BE2C (cell line): ENCODE results near the gene PCDHGC4.

ENCODE experiments used
- DNase-seq: peaks from one replicate; pipeline ENCODE4 v3.0.0-alpha.2; 2020
- H3K27me3 ChIP-seq: fragments of 250-450 bp; sonication (Bioruptor Pico); 2 replicates; pipeline ENCODE4 v1.5.1; 2020; ENCODE audit warnings: mild to moderate bottlenecking
- H3K36me3 ChIP-seq: fragments of 250-450 bp; sonication (Bioruptor Pico); 2 replicates; pipeline ENCODE4 v1.5.1; 2020; ENCODE audit warnings: mild to moderate bottlenecking
- H3K4me1 ChIP-seq: fragments of 250-450 bp; sonication (Bioruptor Pico); 2 replicates; pipeline ENCODE4 v1.5.1; 2020
- H3K4me3 ChIP-seq: 2 replicates; pipeline ENCODE4 v1.5.1; 2011; ENCODE audit warnings: low read depth, low read length
- H3K9me3 ChIP-seq: fragments of 250-450 bp; sonication (Bioruptor Pico); 2 replicates; pipeline ENCODE4 v1.5.1; 2020
- TF ChIP-seq, protein P1 (sequence below): IDR thresholded peaks from 2 replicates; pipeline ENCODE4 v1.5.1; 2012; ENCODE audit warnings: mild to moderate bottlenecking, low read depth, low read length

PCDHGC4 gene

DNA sequence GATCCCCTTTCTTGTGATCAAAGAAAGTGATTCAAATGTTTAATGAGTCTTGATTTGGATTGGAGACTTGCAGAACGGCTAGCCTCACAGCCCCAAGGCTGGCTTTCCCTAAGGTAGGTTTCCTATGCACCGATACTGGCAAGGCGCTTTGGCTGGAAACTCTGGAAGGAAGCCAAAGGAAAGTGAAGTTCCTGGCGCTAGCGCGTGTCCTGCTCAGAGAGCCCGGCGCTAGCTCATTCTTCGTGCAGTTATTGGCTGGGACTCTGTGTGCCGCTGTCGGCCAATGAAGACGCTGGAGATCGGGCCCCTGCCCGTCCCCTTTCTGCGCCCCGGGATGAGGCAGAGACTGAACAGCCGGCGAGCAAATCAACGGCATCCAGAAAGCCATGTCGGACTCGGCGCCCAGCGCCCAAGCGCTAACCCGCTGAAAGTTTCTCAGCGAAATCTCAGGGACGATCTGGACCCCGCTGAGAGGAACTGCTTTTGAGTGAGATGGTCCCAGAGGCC, 9.2 kb upstream of the PCDHGC4 start, which contains the start of gene PCDHGC3:
Gene PCDHGC3, plus strand, starts transcription at position 342 of the 507 bp plus-strand sequence. Its CDS starts 151 bp downstream, at position 493.
- H3K9me3 ChIP-seq: no peaks in the 10 kb centered on the region
- no peaks in the 10 kb centered on the region for H3K27me3 ChIP-seq
- peak within 1 kb of the TSS; percentile 95 for H3K4me3 ChIP-seq
- no peaks in the 10 kb centered on the region for H3K36me3 ChIP-seq
- peaks cover 5% of the 10 kb centered on the region for H3K4me1 ChIP-seq
- TF ChIP-seq, protein P1, sequence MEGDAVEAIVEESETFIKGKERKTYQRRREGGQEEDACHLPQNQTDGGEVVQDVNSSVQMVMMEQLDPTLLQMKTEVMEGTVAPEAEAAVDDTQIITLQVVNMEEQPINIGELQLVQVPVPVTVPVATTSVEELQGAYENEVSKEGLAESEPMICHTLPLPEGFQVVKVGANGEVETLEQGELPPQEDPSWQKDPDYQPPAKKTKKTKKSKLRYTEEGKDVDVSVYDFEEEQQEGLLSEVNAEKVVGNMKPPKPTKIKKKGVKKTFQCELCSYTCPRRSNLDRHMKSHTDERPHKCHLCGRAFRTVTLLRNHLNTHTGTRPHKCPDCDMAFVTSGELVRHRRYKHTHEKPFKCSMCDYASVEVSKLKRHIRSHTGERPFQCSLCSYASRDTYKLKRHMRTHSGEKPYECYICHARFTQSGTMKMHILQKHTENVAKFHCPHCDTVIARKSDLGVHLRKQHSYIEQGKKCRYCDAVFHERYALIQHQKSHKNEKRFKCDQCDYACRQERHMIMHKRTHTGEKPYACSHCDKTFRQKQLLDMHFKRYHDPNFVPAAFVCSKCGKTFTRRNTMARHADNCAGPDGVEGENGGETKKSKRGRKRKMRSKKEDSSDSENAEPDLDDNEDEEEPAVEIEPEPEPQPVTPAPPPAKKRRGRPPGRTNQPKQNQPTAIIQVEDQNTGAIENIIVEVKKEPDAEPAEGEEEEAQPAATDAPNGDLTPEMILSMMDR: peak; percentile 28; the same call in 1 of the 2 replicates
- DNase-seq: peak; percentile 96

DNA sequence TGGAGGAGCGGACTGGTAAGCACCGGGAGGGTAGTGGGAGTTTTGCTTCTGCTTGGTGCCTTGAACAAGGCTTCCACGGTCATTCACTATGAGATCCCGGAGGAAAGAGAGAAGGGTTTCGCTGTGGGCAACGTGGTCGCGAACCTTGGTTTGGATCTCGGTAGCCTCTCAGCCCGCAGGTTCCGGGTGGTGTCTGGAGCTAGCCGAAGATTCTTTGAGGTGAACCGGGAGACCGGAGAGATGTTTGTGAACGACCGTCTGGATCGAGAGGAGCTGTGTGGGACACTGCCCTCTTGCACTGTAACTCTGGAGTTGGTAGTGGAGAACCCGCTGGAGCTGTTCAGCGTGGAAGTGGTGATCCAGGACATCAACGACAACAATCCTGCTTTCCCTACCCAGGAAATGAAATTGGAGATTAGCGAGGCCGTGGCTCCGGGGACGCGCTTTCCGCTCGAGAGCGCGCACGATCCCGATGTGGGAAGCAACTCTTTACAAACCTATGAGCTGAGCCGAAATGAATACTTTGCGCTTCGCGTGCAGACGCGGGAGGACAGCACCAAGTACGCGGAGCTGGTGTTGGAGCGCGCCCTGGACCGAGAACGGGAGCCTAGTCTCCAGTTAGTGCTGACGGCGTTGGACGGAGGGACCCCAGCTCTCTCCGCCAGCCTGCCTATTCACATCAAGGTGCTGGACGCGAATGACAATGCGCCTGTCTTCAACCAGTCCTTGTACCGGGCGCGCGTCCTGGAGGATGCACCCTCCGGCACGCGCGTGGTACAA, 8.5 kb upstream of the PCDHGC4 start:
- Histone ChIP-seq H3K27me3 (no peaks in the 10 kb centered on the region), H3K36me3 (peaks cover 4% of the 10 kb centered on the region; the same call in 1 of the 2 replicates), H3K9me3 (no peaks in the 10 kb centered on the region), H3K4me3 (peak overlapping the region; percentile 95), H3K4me1 (peaks cover 5% of the 10 kb centered on the region)
- peak; percentile 50 for DNase-seq
- TF ChIP-seq, protein P1: no peak

DNA sequence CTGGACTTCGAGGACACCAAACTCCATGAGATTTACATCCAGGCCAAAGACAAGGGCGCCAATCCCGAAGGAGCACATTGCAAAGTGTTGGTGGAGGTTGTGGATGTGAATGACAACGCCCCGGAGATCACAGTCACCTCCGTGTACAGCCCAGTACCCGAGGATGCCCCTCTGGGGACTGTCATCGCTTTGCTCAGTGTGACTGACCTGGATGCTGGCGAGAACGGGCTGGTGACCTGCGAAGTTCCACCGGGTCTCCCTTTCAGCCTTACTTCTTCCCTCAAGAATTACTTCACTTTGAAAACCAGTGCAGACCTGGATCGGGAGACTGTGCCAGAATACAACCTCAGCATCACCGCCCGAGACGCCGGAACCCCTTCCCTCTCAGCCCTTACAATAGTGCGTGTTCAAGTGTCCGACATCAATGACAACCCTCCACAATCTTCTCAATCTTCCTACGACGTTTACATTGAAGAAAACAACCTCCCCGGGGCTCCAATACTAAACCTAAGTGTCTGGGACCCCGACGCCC, 7.7 kb upstream of the PCDHGC4 start:
- peaks cover 5% of the 10 kb centered on the region for H3K4me1 ChIP-seq
- peak overlapping the region; percentile 95 for H3K4me3 ChIP-seq

DNA sequence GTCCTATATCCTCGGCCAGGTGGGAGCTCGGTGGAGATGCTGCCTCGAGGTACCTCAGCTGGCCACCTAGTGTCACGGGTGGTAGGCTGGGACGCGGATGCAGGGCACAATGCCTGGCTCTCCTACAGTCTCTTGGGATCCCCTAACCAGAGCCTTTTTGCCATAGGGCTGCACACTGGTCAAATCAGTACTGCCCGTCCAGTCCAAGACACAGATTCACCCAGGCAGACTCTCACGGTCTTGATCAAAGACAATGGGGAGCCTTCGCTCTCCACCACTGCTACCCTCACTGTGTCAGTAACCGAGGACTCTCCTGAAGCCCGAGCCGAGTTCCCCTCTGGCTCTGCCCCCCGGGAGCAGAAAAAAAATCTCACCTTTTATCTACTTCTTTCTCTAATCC, 7.0 kb upstream of the PCDHGC4 start:
- no peaks in the 10 kb centered on the region for H3K27me3 ChIP-seq
- TF ChIP-seq, protein P1: no peak
- peaks cover 5% of the 10 kb centered on the region for H3K4me1 ChIP-seq
- H3K36me3 ChIP-seq: peaks cover 5% of the 10 kb centered on the region; the same call in 1 of the 2 replicates
- DNase-seq: no peak
- no peaks in the 10 kb centered on the region for H3K9me3 ChIP-seq
- H3K4me3 ChIP-seq: peak overlapping the region; percentile 95

More for the DNA sequence above, 7.7 kb upstream of the PCDHGC4 start:
- DNase-seq: no peak
- TF ChIP-seq, protein P1: no peak
- Histone ChIP-seq H3K9me3 (no peaks in the 10 kb centered on the region), H3K27me3 (no peaks in the 10 kb centered on the region), H3K36me3 (peaks cover 5% of the 10 kb centered on the region; the same call in 1 of the 2 replicates)

DNA sequence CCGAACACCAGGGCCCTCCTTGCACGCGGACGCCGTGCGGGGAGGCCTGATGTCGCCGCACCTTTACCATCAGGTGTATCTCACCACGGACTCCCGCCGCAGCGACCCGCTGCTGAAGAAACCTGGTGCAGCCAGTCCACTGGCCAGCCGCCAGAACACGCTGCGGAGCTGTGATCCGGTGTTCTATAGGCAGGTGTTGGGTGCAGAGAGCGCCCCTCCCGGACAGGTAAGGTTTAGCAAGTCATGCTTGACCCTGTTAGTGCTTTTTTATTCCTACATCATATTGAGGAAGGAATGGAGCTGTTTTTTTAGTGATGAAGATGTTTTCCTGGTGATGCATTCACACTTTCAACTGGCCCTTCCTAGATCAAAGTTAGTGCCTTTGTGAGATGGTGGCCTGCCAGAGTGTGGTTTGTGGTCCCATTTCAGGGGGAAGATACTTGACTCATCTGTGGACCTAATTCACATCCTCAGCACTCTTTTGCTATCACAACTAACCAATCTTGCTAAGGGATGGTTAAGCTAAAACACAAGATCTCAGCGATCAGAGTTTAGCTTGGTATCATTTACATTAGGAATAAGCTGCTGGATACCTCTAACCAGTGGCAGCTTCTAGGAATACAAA, 6.4 kb upstream of the PCDHGC4 start:
- TF ChIP-seq, protein P1: peak; percentile 19
- Histone ChIP-seq H3K36me3 (peaks cover 5% of the 10 kb centered on the region; the same call in 1 of the 2 replicates), H3K4me3 (peak overlapping the region; percentile 95), H3K4me1 (peaks cover 5% of the 10 kb centered on the region), H3K27me3 (no peaks in the 10 kb centered on the region), H3K9me3 (no peaks in the 10 kb centered on the region)
- DNase-seq: no peak
